NOMO-1 treated with dmso at 0.1 percent for 144 hours (cell line): ENCODE data around the gene KLHL29.

ENCODE experiments used
- DNase-seq: peaks from one replicate; lab custom pipeline; 2025; ENCODE audit not compliant: unreplicated experiment; lab: John Stamatoyannopoulos, UW

The KLHL29 gene

DNA sequence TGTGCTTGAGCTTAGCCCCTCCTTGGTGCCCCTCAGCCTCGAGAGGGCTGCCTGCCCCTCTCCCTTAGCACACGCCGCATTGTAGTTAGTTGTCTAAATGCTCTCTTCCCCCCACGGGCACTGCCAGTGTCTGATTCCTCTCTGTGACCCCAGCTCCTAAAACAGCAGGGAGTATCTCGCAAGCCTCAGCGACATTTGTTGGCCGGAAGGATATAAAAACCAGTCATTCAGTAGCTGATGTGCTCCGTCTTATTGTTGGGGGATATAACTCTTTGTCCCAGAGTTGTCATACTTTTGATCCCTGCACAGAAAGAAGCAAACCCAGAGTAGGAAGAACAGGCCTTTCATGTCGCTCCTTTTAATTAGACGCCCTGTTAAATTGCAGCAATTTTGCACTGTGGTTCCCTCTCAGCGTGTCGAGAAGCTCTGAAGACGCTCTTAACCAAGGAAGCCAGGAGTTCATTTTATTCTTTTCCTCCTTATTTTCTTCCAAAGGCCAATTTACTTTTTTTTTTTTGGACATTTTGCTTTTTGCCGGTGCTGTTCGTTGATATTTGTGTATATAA, 201.8 kb downstream of the KLHL29 start:
- DNase-seq, result no peak

GRCh38 chr2:23587341-23587880, 202.4 kb downstream of the KLHL29 start:
- no peak for DNase-seq

DNA sequence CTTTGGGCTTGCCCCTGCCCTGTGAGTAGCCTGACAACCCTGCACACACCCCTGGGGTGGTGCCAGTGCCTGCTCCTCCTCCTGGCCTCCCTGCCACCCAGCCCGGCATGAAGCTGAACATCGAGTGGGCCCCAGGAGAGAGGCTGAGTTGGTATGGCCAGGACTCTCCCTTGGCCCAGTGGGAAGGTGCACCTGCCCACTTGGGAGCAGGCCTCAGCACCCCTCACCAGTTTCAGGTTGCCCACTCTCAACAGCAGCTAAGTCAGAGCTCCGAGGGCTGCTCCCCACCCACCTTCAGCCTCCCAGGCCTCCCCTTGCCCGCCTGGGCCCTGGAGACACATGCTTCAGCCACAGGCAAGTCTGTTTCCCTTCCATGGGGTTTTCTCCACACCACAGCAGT, 203.1 kb downstream of the KLHL29 start:
- no peak for DNase-seq

DNA sequence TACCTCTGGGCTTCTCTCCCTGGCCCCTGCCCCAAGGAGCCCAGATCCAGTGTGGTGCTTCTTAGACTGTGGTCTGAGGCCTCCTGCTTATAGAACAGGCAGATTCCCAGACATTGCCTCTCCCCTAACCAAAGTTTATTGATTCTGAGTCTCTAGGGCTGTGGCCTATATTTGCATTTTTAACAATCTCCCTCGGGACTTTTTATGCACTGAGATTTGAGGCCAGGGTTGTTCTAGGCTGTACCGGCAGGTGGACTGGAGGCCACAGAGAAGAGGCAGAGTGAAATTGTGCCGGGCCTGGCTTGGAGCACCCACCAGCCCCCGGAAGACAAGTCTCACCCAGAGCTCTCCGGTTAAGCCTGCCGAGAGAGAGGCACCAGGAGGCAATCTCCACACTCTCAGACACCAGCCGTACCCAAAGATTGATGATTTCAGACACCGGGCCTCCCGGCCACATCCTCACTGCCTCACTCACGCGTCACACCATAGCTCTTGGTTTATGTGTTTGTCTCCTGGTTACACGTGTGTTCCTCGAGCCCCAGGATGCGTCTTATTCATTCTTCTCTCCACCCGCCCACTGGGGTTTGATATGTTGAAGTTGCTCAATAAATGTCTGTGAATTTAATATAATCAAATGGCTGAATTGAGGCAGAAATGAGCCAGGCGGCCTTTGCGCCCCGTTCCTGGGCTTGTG, 203.7 kb downstream of the KLHL29 start:
- no peak for DNase-seq

- no peak for DNase-seq
These were observed 204.3 kb downstream of the KLHL29 start for GRCh38 chr2:23589220-23589647.

GRCh38 chr2:23589739-23590138, 204.8 kb downstream of the KLHL29 start:
- no peak for DNase-seq

- DNase-seq, result no peak
These were observed 205.4 kb downstream of the KLHL29 start for GRCh38 chr2:23590241-23590869.

DNA sequence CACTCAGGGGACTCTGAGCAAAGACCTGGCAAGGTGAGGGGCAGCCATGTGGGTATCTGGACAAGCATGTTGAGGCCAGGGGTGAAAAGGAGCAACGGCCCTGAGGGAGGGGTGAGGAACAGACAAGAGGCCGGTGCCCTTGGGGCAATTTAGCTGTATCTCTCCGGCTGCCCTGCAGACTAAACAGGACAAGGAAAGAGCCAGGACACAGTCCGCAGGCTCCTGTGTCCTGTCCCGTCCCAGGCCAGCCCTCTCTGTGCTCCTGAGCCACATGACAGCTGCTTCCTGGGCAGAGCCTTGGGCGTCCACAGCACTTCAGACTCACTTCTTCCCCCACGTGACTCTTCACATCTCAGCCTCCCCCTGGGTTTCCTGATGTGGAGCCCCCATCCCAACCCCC, 206.1 kb downstream of the KLHL29 start:
- no peak for DNase-seq

DNA sequence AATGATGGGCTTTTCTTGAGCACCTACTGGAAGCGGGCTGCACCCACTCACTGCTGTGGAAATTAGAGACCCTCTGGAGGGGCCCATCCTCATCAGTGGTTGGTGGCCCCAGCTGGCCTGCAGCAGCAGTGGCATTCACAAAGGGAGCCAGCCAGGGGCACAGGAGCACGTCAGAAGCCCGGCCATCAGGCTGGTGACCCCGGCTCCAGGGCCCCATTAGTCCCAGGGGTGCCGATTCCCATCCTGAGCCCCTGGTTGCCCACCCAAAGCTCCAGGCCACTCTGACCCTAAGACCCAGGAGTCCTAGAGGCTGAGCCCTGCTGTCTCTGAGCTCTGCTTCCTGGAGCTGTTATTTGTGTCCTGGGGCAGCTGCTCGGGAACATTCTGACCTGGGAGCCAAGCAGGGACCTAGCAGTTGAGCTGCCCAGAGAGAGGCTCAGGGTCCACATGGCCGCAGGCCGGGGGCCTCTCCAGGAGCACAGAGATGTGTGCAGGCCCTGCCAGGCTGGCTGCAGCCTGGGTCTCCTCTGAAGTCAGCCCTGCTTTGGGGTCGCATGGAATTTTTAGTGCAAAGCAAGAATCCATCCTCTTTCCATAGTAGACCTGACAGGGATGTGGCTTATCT, 207.2 kb downstream of the KLHL29 start:
- no peak for DNase-seq

DNA sequence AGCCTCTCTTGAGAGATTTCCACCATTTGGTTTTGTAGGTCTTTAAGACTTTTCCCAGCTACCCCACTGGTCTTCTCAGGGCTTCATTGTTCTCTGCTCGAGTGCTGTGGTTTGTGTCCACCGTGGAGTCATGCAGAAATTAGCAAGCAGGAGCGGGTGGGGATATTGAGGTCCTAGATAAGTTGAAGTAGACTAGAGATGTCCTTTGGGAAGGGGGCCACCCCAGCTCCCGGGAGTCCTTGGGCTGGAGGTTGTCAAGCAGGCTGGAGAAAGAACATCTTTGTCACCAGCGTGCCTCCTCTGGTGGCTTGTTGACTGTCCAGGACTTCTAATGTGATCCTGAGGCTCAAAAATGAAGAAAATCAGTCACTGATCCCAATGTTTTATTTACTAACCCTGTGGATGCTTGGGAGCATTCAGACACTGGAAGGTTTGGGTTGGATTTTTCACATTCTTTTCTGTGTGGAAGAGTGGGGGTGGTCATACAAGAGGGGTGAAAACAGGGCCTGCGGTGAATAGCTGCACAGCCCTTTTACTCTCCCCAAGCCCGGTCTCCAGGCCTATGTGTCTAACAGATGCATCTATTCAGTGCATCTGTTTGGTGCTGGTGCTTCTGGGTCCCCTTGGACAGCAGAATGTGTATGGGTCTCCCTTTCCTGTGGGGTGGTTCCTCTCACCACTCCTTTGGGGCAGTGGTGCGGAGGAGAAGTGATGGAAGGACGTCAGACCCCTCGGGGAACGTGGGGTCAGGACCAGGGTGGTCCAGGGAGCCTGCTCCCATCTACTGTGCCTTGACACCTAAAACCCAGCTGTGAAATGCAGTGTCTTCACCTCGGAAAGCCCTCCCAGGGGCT, 208.1 kb downstream of the KLHL29 start:
- DNase-seq, result no peak

GRCh38 chr2:23593752-23594459, 208.9 kb downstream of the KLHL29 start:
- no peak for DNase-seq

- DNase-seq, result no peak
These were observed 209.5 kb downstream of the KLHL29 start for GRCh38 chr2:23594460-23594825.

DNA sequence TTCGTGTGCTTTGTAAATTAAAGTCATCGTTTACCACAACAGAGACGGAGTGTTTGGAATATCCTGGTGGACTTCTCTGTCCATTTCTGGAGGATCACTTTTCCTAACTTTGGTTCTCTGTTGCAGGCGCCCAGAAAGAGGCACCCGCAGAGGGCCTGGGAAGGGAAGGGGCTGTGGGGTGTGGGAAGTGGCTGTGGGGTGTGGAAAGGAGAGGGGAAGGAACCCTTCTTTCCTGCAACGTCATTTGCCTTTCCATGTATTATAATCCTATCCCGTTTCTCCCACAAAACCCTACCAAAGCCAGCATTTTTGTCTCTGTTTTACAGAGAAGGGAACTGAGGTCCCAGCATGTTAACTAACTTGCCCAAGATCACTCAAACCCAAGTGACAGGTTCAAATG, 210.0 kb downstream of the KLHL29 start:
- no peak for DNase-seq

DNA sequence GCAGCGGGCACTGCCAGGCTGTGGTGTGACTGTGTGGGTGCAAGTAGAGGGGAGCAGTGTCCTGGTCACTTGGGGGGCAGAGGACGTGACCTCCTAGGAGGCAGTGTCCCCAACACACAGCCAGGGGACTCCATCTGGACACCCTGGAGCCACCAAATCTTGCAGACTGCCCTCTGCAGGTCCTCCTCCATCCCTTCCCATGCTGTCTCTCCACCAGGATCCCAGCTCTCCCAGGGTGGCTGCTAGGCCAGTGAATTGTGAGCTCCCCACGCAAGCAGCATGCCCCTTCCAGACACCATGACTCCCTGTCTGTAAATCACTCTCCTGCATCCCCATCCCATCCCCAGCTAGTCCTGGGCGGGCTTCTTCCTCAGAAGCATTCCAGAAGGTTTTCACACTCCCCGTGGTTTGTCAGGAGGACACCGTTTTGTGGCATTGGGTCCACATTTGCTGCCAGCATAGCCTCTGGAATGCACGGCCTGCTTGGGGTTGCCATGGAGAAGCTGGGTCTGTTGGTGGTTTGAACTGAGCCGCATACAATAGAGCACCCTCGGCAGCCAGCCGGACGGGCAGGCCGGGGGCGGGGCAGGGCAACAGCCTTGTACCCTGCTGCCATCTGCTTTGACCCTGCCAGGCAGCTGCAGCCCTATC, 210.7 kb downstream of the KLHL29 start:
- DNase-seq, result no peak

- no peak for DNase-seq
These were observed 211.4 kb downstream of the KLHL29 start for GRCh38 chr2:23596316-23596885.

DNA sequence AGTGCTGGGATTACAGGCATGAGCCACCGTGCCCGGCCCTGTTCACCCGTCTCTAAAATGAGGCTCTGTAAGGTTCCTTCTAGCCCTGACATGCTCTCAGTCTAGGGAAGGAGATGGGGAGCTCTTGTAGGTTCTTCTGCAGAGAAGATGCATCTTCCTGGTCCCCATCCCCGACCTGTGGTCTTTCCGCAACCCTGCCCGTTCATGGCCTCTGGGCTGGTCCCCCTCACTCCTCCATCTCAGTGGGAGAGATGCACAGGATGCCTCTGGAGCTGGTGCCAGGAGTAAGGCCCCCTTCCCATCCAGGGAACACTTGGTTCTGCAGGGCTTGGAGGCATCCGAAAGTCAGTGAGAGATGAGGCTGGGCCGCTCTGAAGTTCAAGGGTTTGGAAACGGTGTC, 212.7 kb downstream of the KLHL29 start:
- no peak for DNase-seq

DNA sequence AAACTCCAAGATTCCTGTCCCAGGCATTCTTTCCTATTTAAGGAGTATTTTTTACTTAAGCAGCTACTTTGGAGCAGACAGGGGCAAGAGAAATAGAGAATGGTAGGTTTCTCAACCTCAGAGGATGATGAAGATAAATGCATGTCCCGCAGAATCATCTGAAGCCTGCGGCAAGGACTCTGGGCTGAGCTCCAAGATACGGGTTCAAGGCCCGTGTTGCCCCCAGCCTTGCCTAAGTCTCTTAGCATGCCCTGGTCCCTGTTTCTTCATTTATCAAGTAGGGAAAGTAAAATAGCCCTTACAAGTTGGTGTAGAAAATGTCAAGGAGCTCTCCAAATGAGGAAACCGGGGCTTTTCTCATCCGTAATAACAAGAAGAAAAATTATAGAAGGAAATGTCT, 214.0 kb downstream of the KLHL29 start:
- no peak for DNase-seq

GRCh38 chr2:23599667-23600066, 214.7 kb downstream of the KLHL29 start:
- DNase-seq, result no peak

DNA sequence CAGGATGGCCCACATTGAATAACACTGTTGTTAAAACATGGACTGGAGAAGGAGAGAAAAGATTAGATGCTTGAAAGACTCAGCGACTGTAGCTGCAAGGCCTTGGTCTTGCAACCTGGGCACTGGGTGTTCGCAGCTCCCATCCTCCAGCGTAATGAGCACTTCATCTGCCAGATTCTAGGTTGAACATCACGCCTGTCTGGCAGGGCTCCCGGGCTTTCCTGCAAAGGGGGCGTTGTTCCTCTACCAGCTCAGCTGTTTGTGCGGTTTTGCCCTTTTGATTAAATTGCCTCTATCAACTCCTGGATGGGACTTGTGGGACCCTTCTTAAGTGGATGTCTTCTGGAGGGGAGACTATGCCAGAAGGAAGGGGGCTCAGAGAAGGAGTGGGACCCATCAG, 215.4 kb downstream of the KLHL29 start:
- no peak for DNase-seq
